Kasumi-1 (cell line): ENCODE data around the gene UQCRC1.
"Not testable (repeated sequence)": the region's sequence is repeated elsewhere in the genome, so short reads cannot be mapped to it uniquely, and the experiment has no call there.

Experiments
- DNase-seq, 2 experiments: peaks; one replicate each; lab custom pipeline; 2025; lab: John Stamatoyannopoulos, UW

The UQCRC1 gene

DNA sequence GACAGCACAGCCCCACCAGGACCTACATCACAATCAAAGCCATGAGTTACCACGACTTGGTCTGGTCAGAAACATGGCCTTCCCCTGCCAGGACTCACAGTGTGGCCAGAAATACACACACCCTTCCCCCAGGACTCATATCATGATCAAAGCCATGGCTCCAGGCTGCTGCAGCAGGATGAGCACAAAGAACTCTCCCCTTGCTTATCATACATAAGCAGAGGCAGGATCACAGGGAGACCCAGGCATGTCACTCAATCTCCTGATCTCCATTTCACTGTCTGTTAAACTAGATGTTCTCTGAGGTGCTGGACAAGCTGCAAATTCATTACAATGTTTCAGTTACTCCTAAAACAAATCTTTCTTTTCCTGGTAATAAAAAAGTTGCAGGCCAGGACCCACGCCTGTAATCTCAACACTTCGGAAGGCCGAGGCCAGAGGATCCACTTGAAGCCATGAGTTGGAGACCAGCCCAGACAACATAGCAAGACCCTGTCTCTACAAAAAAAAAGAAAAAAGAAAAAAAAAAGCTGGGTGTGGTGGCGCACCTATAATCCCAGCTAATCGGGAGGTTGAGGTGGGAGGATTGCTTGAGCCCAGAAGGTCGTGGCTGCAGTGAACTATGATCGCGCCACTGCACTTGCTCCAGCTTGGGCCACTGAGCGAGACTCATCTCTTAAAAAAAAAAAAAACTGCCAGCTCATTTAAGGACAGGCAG lies 54.1 kb downstream of the UQCRC1 start:
- no peak for DNase-seq

DNA sequence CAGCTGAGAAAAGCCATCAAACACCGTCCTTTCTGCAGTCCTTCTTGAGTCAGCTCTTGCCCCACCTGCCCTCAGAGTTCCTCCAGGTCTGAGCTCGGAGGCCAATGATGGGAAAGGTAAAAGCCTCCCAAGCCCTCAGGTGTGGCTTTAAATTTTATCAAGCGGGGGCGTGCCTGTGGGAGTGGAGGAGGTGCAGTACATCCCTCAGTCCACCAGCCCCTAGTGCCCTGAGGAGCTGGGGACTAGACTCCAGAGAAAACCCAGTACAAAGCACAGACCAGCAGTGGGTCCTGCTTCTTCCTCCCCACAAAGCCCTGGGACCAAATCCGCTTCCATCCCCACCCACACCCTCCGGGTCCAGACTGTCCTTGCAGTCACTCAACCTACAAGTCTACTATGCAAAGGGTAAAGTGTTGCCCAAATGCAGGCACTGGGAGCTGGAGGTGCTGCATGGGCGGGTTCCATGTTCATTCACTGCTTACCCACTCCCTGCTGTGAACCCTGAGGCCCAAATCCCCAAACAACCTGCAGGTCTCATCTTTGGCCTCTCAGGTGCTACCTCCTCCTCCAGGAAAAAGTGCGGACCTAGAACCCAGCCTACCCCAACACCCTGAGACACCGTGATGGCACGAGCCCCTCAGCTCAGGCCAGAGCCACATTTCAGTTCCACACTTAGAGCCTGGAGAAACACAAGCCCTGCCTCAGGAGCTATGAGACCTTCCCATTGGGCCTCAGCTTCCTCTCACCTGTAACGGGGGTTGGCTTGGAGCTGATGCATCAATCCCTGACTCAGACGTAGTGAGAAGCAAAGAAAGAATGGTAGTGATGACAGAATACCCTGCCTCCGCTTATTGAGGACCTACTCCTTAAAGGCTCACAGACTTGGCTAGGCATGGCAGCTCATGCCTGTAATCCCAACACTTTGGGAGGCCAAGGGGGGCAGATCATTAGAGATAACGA lies 55.3 kb downstream of the UQCRC1 start:
- no peak for DNase-seq

DNA sequence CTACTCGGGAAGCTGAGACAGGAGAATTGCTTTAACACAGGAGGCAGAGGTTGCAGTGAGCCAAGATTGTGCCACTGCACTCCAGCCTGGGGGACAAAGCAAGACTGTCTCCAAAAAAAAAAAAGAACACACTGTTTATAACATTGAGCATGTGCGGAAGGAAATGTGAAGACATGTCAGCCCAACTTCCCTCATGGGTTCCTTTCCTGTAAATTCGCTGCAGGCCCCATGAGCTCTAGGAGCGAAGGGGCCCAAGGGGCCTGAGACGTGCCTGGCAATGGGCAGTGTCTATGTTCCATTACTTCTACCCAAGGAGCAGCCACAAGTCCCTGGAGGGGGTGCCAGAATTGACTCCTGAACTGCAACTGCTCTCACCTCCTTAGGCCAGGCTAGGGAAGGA lies 56.1 kb downstream of the UQCRC1 start:
- peak; percentile 8 for DNase-seq

DNA sequence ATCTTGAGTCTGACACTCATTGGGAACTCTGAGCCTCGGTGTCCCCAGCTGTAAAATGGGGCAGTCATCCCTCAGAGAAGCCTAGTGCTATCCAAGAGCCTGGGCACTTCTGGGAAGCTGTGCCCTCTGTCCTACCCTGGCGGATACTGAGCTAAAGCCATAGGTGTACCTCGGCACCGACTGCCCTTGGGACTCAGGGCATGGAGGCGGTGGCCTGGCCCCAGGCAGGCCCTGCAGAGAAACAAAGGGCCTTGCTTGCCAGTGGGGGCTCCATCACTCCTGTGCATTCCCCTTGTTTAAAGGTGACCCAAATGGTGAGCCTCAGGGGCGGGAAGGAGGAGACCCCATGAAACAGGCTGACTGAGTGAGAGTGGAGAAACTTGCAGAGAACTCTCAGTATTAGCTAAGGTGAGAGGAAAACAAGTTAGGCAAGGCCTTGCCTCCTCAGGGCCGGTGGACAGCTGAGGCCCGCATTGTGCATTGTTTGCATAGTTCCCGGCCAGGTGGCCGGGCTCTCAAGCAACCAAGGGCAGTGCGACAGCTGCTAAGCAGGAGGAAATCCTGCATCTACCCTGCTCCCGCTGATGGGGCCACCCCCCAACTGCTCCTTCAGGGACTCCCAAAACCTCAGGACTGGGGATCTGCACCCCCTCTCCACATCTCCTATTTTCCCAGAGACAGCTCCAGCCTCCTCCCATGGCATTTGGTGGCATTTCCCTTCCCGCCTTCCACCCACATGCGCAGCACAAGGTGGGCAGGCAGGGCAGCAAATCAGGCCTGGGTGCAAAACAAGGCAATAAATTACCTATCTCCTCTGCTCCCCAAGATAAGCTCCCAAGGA lies 57.1 kb downstream of the UQCRC1 start:
- DNase-seq: no peak

DNA sequence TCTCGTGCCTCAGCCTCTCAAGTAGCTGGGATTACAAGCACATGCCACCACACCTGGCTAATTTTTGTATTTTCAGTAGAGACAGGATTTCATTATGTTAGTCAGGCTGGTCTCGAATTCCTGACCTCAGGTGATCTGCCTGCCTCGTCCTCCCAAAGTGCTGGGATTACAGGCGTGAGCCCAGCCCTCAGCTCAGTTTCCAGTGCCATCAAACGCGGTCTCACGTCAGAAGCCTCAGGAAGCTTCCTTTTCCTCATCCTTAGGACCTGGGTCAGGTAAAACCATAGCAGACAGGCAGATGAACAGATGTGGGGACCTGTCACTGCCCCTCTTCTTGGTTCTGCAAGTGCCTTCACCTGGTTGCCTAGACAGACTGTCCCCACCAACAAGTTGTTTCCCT lies 57.8 kb downstream of the UQCRC1 start:
- not testable (repeated sequence) for DNase-seq
